GM19372 (cell line): ENCODE results near the gene SPSB3.
"Not testable (repeated sequence)": the region's sequence is repeated elsewhere in the genome, so short reads cannot be mapped to it uniquely, and the experiment has no call there.

Source experiments
- ATAC-seq: cut with Tn5 transposase; IDR thresholded peaks from one replicate; pipeline ENCODE4 v1.9.1; 2021; ENCODE audit warnings: mild to moderate bottlenecking, low read depth, moderate library complexity; ENCODE audit not compliant: unreplicated experiment

SPSB3 gene

GRCh38 chr16:1817276-1817589 is 34.9 kb upstream of the SPSB3 start:
- ATAC-seq, result no peak

- no peak for ATAC-seq
These were observed 34.3 kb upstream of the SPSB3 start for GRCh38 chr16:1816396-1817275.

GRCh38 chr16:1815461-1815860 is 33.1 kb upstream of the SPSB3 start:
- no peak for ATAC-seq

GRCh38 chr16:1812732-1813163 is 30.4 kb upstream of the SPSB3 start:
- no peak for ATAC-seq

GRCh38 chr16:1810536-1810935 is 28.2 kb upstream of the SPSB3 start:
- no peak for ATAC-seq

GRCh38 chr16:1810106-1810505 is 27.7 kb upstream of the SPSB3 start:
- ATAC-seq, result no peak

- no peak for ATAC-seq
These were observed 27.0 kb upstream of the SPSB3 start for GRCh38 chr16:1809281-1809801.

GRCh38 chr16:1808691-1809090 is 26.3 kb upstream of the SPSB3 start:
- no peak for ATAC-seq

- no peak for ATAC-seq
These were observed 25.3 kb upstream of the SPSB3 start for GRCh38 chr16:1807626-1808025.

- no peak for ATAC-seq
These were observed 18.3 kb upstream of the SPSB3 start for GRCh38 chr16:1800701-1801100.

- not testable (repeated sequence) for ATAC-seq
These were observed 16.9 kb upstream of the SPSB3 start for GRCh38 chr16:1799263-1799662.

- no peak for ATAC-seq
These were observed 12.7 kb upstream of the SPSB3 start for GRCh38 chr16:1794908-1795666.

GRCh38 chr16:1794221-1794871 is 12.0 kb upstream of the SPSB3 start:
- ATAC-seq, result no peak

GRCh38 chr16:1793578-1794220 is 11.3 kb upstream of the SPSB3 start, which contains the start of gene IGFALS:
IGFALS (minus strand) TSS chr16:1793705; CDS start chr16:1793652, 53 bp downstream.
- ATAC-seq, result no peak

- ATAC-seq, result no peak
These were observed 10.6 kb upstream of the SPSB3 start for GRCh38 chr16:1792836-1793577.

GRCh38 chr16:1791943-1792812 is 9.8 kb upstream of the SPSB3 start:
- no peak for ATAC-seq

- ATAC-seq, result no peak
These were observed 9.0 kb upstream of the SPSB3 start for GRCh38 chr16:1791256-1791942.

- ATAC-seq, result no peak
These were observed 8.4 kb upstream of the SPSB3 start for GRCh38 chr16:1790611-1791255.
